T-helper 1 cell treated with Interleukin-12 subunit alpha and Interleukin-12 subunit beta and Interleukin-4 antibody, amounts not matched to agents 30 μg/mL and 1 μg/mL, for 36 hours (primary cell): Measurements from ENCODE around the gene FARP1.

ENCODE experiments used
- H3K27ac Mint-ChIP-seq: one replicate; pipeline ENCODE4 v1.8.0; 2021; ENCODE audit warnings: mild to moderate bottlenecking, mixed read lengths
- H3K27me3 Mint-ChIP-seq: one replicate; pipeline ENCODE4 v1.8.0; 2021; ENCODE audit warnings: low read depth, mixed read lengths
- H3K36me3 Mint-ChIP-seq: one replicate; pipeline ENCODE4 v1.8.0; 2021; ENCODE audit warnings: low read depth, mixed read lengths
- H3K4me1 Mint-ChIP-seq: one replicate; pipeline ENCODE4 v1.8.0; 2021; ENCODE audit warnings: low read depth, mixed read lengths
- H3K4me3 Mint-ChIP-seq: one replicate; pipeline ENCODE4 v1.8.0; 2021; ENCODE audit warnings: mild to moderate bottlenecking, moderate library complexity, mixed read lengths
- H3K9me3 Mint-ChIP-seq: one replicate; pipeline ENCODE4 v1.8.0; 2021; ENCODE audit warnings: mixed read lengths

FARP1 gene

DNA sequence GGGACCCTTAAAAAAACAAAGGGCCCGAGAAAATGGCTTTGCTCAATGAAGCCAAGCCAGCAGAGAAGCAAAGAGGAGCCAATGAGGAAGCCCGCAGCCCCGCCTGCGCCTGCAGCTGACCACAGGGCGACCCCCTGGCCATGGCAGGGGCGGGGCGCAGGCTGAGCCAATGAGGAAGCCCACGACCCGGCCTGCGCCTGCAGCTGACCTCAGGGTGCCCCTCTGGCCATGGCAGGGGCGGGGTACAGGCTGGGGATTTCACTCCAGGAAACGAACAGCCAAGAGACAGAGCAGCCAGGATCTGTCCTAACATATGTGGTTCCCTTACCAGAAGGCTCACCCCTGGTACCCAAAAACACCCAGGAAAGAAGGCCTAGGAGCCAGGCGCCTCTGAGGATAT, 332.6 kb downstream of the FARP1 start:
- H3K4me3 Mint-ChIP-seq, result no peak overlapping the region
- H3K27me3 Mint-ChIP-seq, result no peaks in the 10 kb centered on the region
- no peak overlapping the region for H3K27ac Mint-ChIP-seq
- H3K9me3 Mint-ChIP-seq, result peaks cover 4% of the 10 kb centered on the region
- peaks cover 49% of the 10 kb centered on the region for H3K36me3 Mint-ChIP-seq
- H3K4me1 Mint-ChIP-seq, result peaks cover 57% of the 10 kb centered on the region

DNA sequence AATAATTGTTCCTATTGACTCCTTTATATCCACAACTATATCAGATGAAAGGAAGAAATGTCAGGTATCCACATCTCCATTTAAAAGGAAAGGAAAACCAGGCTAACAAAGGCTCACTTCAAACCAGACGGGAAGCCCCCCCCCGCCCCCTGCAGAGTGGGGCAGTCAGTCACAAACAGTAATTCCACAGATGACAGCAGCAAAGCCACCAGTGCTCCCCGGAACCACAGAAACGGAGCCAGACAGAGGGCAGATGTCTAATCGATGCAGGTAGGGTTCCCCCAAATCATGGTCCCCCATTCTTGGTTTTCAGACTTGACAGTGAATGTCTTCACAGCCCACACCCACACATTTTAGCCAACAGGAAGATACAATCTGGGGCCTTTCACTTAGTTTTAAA, 333.2 kb downstream of the FARP1 start:
- Mint-ChIP-seq H3K4me1 (peaks cover 62% of the 10 kb centered on the region), H3K27me3 (no peaks in the 10 kb centered on the region), H3K4me3 (peak overlapping the region; percentile 77), H3K36me3 (peaks cover 51% of the 10 kb centered on the region), H3K27ac (peak overlapping the region; percentile 86), H3K9me3 (peaks cover 4% of the 10 kb centered on the region)

DNA sequence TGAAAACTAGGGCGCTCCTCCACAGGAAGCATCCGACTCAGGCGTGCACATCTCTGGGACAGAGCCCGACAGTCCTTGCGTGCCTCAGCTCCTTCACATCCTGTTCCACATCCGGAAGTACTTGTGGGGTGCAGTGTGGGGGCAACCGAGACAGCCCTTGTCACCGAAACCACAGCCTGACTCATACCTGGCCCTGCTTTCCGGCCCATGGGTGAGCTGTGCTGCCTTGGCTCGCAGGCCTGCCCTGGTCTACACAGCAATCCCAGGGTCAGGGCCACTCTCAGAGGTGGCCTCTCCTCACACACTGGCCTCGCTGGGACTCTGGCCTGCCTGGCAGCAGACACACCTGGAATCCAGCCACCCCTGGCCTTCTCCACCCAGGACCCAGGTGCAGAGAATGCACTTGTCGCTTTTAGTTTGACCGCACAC, 333.7 kb downstream of the FARP1 start:
- Mint-ChIP-seq H3K9me3 (peaks cover 4% of the 10 kb centered on the region), H3K4me1 (peaks cover 63% of the 10 kb centered on the region), H3K27ac (peak overlapping the region; percentile 86), H3K4me3 (peak overlapping the region; percentile 77), H3K27me3 (no peaks in the 10 kb centered on the region), H3K36me3 (peaks cover 50% of the 10 kb centered on the region)

DNA sequence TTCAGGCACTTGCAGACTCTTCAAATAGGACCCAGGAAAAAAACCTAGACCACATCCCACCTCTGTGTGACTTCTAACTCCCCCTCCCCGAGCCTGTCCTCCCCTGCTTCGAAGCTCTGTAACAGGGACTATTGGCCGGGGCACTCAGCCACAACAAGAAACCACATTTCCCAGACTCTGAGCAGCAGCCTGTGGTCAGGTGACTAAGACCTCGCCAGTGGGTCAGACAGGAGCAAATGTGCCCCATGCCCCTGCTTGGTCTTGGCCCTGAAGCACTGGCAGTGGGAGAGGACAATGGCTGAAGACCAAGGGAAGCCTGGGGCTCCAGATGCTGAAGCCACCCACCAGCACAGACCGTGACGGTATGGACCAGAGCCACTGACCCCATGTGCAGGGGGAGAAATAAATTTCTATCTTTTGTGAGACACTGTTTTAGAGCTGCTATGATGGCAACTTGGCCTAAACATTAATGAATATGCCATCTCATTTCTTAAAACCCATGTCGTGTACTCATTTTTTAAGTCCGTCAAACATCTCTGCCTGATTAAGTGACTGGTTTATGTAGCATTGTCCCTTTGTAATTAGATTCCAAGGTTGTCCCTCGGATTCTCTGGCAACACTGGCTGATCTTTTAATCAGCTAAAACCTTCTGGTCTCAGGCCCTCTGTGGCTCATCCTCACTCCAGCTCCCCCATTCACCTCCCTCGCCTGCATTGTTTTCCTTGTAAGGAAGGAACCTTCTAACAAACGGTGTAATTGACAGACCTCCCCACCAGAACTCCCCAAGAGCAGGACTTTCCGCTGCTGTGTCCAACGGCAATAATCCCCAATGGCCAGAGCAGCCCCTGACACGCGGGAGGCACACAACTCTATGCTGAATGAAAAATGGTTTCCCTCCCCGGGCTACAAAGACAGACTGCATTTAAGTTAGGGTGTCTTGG, 335.6 kb downstream of the FARP1 start:
- Mint-ChIP-seq H3K4me3 (peak overlapping the region; percentile 63), H3K27ac (peak overlapping the region; percentile 71), H3K9me3 (no peaks in the 10 kb centered on the region), H3K36me3 (peaks cover 35% of the 10 kb centered on the region), H3K4me1 (peaks cover 53% of the 10 kb centered on the region), H3K27me3 (no peaks in the 10 kb centered on the region)

DNA sequence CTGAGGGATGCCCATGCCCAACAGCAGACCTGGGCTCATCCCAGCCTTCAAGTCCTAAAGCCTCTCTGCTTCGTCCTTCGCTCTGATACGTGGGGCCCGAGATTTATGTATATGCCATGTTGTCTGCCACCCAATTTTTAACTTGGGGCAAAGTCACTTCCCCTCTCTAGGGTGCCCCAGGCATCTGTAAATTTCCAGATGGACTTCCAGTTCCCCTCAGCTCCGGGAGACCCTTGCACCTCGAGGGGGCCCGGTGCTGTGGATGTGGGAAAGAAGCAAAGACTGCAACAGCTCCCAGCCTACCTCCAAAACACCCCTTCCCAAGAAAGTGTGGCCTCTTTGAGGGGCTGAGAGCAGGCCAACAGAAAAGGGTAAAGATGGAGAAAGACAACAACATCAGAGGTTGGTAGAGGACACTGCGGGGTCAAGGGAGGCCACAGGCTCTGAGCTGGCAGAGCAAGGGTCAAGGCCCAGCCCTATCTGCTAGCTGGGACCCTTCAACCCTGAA, 336.7 kb downstream of the FARP1 start:
- H3K4me1 Mint-ChIP-seq, result peaks cover 57% of the 10 kb centered on the region
- H3K4me3 Mint-ChIP-seq, result no peak overlapping the region
- H3K27me3 Mint-ChIP-seq, result no peaks in the 10 kb centered on the region
- H3K27ac Mint-ChIP-seq, result no peak overlapping the region
- no peaks in the 10 kb centered on the region for H3K9me3 Mint-ChIP-seq
- H3K36me3 Mint-ChIP-seq, result peaks cover 25% of the 10 kb centered on the region

DNA sequence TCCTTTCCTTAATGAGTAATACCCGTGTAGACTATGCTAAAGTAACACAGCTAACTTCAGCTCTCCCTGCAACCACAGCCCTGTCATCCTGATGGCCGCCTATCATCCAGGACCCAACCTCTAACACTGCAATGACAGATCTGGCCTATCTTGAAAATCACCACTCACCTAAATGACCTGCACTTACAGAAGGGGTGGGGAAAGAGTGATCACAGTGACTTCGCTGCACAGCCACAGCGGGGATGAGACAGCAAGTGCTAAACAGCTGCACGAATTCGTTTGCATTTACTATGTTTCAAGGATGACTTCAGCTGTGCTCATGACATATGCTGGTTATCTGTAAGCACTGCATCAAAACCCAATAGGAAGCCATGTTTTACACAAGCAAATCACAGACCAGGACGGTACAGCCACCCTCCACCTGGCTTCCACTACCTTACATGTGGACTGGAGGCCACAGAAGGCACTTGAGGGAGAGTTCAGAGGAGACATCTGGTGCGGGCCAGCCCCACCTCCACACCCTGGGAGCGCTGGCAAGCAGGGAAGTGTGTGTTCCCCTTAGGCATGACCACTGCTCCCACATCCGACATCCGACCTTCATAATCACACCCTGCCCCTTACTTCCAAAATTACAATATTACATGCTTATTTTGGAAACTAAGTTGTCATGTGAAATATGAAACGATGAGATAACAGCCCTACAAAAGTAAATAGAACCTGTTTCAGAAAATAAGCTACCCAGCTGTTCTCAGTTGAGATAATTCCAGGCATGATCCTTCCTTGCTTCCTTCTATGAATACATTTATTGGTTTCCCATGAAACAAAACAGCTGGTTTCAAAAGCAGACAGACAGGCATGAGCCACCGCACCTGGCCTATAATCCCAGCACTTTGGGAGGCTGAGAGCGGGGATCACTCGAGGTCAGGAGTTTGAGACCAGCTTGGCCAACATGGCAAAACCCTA, 338.3 kb downstream of the FARP1 start:
- peaks cover 28% of the 10 kb centered on the region for H3K36me3 Mint-ChIP-seq
- no peaks in the 10 kb centered on the region for H3K9me3 Mint-ChIP-seq
- peak overlapping the region; percentile 16 for H3K4me3 Mint-ChIP-seq
- H3K4me1 Mint-ChIP-seq, result peaks cover 63% of the 10 kb centered on the region
- H3K27ac Mint-ChIP-seq, result peak overlapping the region; percentile 43
- H3K27me3 Mint-ChIP-seq, result no peaks in the 10 kb centered on the region

DNA sequence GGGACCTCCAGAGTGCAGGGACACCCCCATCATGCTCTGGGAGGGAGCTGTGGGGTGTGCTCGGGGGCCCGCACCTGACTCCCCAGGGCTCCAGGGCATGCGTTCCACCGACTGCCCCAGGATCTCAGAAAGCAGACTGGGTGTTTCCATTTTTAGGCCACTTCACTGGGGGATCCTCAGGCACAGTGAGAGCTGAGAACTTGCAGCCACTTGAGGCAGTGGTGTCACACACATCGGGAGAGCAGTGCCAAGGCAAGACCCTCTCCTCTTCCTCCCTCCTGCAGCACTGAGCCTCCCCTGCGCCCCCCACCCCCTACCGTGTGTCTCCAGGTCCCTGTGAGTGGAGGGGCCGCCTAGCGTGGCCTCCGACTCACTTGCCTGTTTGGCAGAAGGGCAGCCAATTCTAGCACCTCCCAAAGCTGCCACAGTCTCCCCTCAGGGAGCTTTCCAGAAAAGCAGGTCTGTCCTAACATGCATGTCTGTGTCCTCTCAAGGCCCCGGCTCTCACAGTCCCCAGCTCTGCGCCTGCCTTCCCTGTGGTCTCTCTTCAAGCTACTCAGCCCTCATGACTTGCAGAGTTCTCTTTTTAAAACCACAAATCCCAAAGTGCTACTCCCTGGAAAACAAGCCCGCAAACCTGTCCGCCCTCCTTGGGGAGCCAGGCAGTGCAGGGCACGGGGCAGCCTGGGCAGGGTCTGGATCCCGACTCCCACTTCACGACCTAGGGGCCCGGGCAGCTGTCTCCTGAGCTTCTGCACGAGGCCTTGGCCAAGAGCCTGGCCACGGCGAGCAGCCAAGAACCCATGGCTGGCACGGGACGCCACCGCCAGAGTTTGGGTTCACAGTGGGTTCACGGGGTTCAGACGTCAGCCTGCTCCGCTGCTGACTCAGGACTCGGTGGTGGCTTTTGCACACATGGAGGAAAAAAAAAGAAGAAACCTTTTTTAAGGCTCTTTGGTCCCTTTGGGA, 339.9 kb downstream of the FARP1 start:
- Mint-ChIP-seq H3K4me3 (no peak overlapping the region), H3K4me1 (peaks cover 60% of the 10 kb centered on the region), H3K9me3 (no peaks in the 10 kb centered on the region), H3K27me3 (no peaks in the 10 kb centered on the region), H3K27ac (no peak overlapping the region), H3K36me3 (peaks cover 24% of the 10 kb centered on the region)

DNA sequence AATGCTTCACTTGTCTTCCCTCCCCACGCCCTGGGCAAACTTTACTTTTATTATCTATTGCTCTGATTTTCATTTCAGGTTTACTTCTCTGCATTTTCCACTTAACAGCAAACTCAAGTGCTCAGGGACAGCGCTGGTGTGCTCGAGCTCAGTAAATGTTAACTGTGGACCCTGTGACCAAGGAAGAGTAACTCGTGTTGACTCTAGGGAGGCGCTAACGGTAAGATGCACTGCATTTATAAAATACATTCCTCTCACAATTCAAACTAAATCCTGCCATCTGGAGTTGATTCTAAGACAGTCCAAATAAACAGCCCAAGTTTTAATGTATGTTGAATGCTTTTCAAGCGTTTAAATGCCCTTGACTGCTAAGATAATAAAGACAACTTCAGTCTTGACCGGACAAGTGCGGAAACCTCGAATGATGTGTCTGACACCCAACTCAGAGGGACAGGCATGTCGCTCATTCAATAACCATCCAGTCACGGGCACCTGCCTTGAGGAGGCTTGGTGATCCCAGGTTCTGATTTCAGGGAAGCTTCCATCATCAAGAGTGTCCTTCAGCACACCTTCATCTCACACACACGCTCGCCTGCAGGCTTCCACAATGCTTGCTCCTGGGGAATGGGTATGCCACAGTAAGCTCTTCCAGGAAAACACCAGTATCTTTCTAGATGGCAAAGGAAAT, 340.9 kb downstream of the FARP1 start:
- Mint-ChIP-seq H3K4me3 (no peak overlapping the region), H3K36me3 (peaks cover 19% of the 10 kb centered on the region), H3K4me1 (peaks cover 54% of the 10 kb centered on the region), H3K9me3 (no peaks in the 10 kb centered on the region), H3K27me3 (no peaks in the 10 kb centered on the region), H3K27ac (peak overlapping the region; percentile 6)

DNA sequence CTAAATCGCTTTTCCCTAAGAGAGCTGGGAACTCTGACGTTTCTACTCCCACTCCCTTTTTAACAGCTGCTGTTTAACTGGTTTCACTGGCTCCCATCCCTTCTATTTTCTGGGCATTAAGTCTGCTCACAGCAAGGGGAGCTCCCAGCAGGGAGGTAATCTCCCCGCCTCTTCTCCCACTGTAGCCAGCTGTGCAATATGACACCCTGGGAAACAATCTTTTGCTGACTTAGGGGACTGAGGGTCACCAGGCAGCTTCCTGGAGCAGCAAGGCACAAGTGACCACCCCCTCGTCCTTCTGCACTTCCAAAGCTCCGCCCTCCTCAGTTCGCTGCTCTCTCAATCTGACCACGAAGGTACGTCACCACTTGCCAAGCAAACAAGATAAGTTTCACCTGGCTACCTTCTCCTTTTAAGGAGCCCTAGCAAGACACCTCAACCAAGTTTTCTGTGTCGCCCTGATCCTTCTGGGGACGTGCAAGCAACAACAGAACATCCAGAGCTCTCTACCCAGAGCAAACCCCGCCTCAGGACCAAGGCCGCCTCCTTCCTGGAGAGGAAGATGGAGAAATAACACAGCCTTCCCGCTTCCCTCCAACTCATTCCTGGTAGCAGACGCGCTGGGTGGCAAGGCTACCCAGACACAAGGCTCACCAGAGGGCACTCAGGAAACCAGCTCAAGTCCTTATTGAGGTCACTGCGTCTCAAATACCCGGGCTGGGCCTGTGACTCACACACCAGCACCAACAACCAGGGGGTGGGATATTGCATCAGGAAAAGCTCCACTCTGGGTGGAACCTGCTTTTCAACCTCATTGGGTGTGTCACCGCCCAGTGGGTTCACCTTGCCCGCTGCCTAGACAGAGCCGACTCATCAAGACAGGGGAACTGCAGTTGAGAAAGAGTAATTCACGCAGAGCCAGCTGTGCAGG, 341.7 kb downstream of the FARP1 start:
- Mint-ChIP-seq H3K27ac (peak overlapping the region; percentile 78), H3K27me3 (no peaks in the 10 kb centered on the region), H3K36me3 (peaks cover 17% of the 10 kb centered on the region), H3K4me3 (peak overlapping the region; percentile 40), H3K4me1 (peaks cover 47% of the 10 kb centered on the region), H3K9me3 (no peaks in the 10 kb centered on the region)

DNA sequence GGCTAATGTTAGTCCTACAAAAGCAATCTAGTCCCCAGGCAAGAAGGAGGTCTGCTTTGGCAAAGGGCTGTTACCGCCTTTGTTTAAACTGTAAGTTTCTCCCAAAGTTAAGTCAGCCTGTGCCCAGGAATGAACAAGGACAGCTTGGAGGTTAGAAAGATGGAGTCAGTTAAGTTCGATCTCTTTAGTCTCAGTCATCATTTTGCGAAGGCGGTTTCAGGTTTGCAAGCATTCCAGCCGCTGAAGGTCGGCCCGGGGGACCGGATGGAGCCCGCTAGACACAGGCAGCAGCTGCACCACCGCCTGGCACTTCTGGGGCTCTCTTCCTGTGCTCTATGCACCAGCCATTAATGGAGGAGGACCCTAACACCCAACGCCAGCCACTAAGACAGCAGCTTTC, 342.7 kb downstream of the FARP1 start:
- H3K4me1 Mint-ChIP-seq, result peaks cover 48% of the 10 kb centered on the region
- no peak overlapping the region for H3K27ac Mint-ChIP-seq
- no peak overlapping the region for H3K4me3 Mint-ChIP-seq
- no peaks in the 10 kb centered on the region for H3K27me3 Mint-ChIP-seq
- no peaks in the 10 kb centered on the region for H3K9me3 Mint-ChIP-seq
- peaks cover 17% of the 10 kb centered on the region for H3K36me3 Mint-ChIP-seq

DNA sequence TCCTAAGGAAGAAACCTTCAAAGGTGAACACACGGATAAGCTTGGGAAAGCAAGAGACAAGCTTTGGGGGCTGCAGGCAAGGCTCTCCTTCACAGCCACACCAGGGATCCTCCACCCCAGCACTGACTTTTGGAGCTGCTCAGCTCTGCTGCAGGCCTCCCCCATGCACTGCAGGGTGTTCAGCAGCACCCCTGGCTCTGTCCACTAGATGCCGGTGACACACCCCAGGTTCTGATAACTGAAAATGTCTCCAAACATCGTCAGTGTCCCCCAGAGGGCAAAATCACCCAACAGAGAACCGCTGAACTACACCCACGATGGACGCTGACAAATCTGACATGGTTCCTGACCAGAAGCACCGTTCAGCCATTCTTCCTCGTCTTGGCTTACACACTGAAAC, 343.5 kb downstream of the FARP1 start:
- H3K4me1 Mint-ChIP-seq, result peaks cover 44% of the 10 kb centered on the region
- no peaks in the 10 kb centered on the region for H3K27me3 Mint-ChIP-seq
- peaks cover 13% of the 10 kb centered on the region for H3K36me3 Mint-ChIP-seq
- no peak overlapping the region for H3K4me3 Mint-ChIP-seq
- no peak overlapping the region for H3K27ac Mint-ChIP-seq
- no peaks in the 10 kb centered on the region for H3K9me3 Mint-ChIP-seq

DNA sequence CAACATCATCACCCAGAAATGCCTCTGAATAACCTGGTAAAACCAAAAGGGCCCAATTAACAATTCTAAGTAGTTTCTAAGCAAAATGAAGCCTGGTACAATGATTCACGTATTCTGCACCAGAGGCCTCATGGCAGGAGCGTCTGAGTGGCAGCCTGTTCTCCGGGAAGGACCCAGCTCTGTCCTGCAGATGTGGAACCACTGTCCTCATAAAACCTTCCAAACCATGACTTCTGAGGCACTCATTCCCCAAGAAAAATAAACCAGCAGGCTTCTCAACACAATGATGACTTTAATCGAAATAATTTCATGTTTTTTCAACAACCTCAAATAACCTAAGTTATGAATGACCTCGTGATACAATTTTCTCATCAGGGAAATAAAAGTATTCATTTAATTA, 344.1 kb downstream of the FARP1 start:
- Mint-ChIP-seq H3K27ac (no peak overlapping the region), H3K9me3 (no peaks in the 10 kb centered on the region), H3K4me3 (no peak overlapping the region), H3K4me1 (peaks cover 45% of the 10 kb centered on the region), H3K36me3 (peaks cover 11% of the 10 kb centered on the region), H3K27me3 (no peaks in the 10 kb centered on the region)
